ENCODE data around the gene SEC24C.
"Not testable (repeated sequence)": the region's sequence is repeated elsewhere in the genome, so short reads cannot be mapped to it uniquely, and the experiment has no call there.

SEC24C gene

GRCh38 chr10:73743905-73744663 lies at the start of gene SEC24C:
Gene SEC24C, plus strand, starts transcription at chr10:73744372. Its CDS starts 2,461 bp downstream, at chr10:73746833.
- no peak for TF ChIP-seq CTCF (IDR thresholded peaks at IDR 0.05)
- Mint-ChIP-seq H3K27ac (peak within 1 kb of the TSS; percentile 100), H3K4me3 (peak within 1 kb of the TSS; percentile 99), H3K27me3 (ENCODE audit: low read depth, poor library complexity) (no peaks in the 10 kb centered on the region), H3K36me3 (ENCODE audit: low read depth) (peaks cover 9% of the 10 kb centered on the region), H3K9me3 (no peaks in the 10 kb centered on the region), H3K4me1 (peaks cover 31% of the 10 kb centered on the region)
- DNase-seq = peak; percentile 92

- not testable (repeated sequence) for H3K27me3 Mint-ChIP-seq (ENCODE audit: low read depth, poor library complexity); H3K4me1 Mint-ChIP-seq; H3K27ac Mint-ChIP-seq; H3K4me3 Mint-ChIP-seq; H3K9me3 Mint-ChIP-seq; DNase-seq
- peaks cover 12% of the 10 kb centered on the region for H3K36me3 Mint-ChIP-seq (ENCODE audit: low read depth)
These were observed 48.9 kb upstream of the SEC24C start for GRCh38 chr10:73695302-73695701.

- not testable (repeated sequence) for H3K4me1 Mint-ChIP-seq; DNase-seq; H3K27me3 Mint-ChIP-seq (ENCODE audit: low read depth, poor library complexity); H3K36me3 Mint-ChIP-seq (ENCODE audit: low read depth); H3K9me3 Mint-ChIP-seq; H3K4me3 Mint-ChIP-seq
- peak within 1 kb of the TSS; percentile 29 for H3K27ac Mint-ChIP-seq
These were observed 46.5 kb upstream of the SEC24C start, which contains the start of gene AGAP5 for GRCh38 chr10:73697675-73698159. Gene AGAP5, minus strand, starts transcription at chr10:73698109. Its CDS starts 354 bp downstream, at chr10:73697755.

- not testable (repeated sequence) for H3K27me3 Mint-ChIP-seq (ENCODE audit: low read depth, poor library complexity); H3K36me3 Mint-ChIP-seq (ENCODE audit: low read depth); H3K4me1 Mint-ChIP-seq; H3K9me3 Mint-ChIP-seq; H3K4me3 Mint-ChIP-seq; DNase-seq
- H3K27ac Mint-ChIP-seq = peak overlapping the region; percentile 29
These were observed 45.4 kb upstream of the SEC24C start for GRCh38 chr10:73698819-73699218.

GRCh38 chr10:73703924-73704323 lies 40.2 kb upstream of the SEC24C start:
- not testable (repeated sequence) for H3K4me1 Mint-ChIP-seq; H3K27ac Mint-ChIP-seq; H3K27me3 Mint-ChIP-seq (ENCODE audit: low read depth, poor library complexity); H3K9me3 Mint-ChIP-seq; DNase-seq; H3K4me3 Mint-ChIP-seq
- H3K36me3 Mint-ChIP-seq (ENCODE audit: low read depth) = peaks cover 16% of the 10 kb centered on the region

GRCh38 chr10:73705506-73706072 lies 38.6 kb upstream of the SEC24C start:
- not testable (repeated sequence) for H3K27ac Mint-ChIP-seq; H3K4me1 Mint-ChIP-seq; DNase-seq; H3K4me3 Mint-ChIP-seq; H3K27me3 Mint-ChIP-seq (ENCODE audit: low read depth, poor library complexity); H3K9me3 Mint-ChIP-seq
- peaks cover 15% of the 10 kb centered on the region for H3K36me3 Mint-ChIP-seq (ENCODE audit: low read depth)

GRCh38 chr10:73706488-73706887 lies 37.7 kb upstream of the SEC24C start:
- H3K9me3 Mint-ChIP-seq; H3K27me3 Mint-ChIP-seq (ENCODE audit: low read depth, poor library complexity); H3K4me1 Mint-ChIP-seq; H3K4me3 Mint-ChIP-seq; DNase-seq: not testable (repeated sequence)
- H3K27ac Mint-ChIP-seq = peak overlapping the region; percentile 14
- peaks cover 15% of the 10 kb centered on the region for H3K36me3 Mint-ChIP-seq (ENCODE audit: low read depth)

GRCh38 chr10:73707628-73708027 lies 36.5 kb upstream of the SEC24C start:
- DNase-seq; H3K4me3 Mint-ChIP-seq; H3K27ac Mint-ChIP-seq; H3K4me1 Mint-ChIP-seq; H3K9me3 Mint-ChIP-seq; H3K27me3 Mint-ChIP-seq (ENCODE audit: low read depth, poor library complexity): not testable (repeated sequence)
- peaks cover 15% of the 10 kb centered on the region for H3K36me3 Mint-ChIP-seq (ENCODE audit: low read depth)

GRCh38 chr10:73708122-73708521 lies 36.0 kb upstream of the SEC24C start:
- H3K27me3 Mint-ChIP-seq (ENCODE audit: low read depth, poor library complexity); H3K27ac Mint-ChIP-seq; H3K9me3 Mint-ChIP-seq; H3K4me1 Mint-ChIP-seq; H3K4me3 Mint-ChIP-seq; DNase-seq: not testable (repeated sequence)
- H3K36me3 Mint-ChIP-seq (ENCODE audit: low read depth) = peaks cover 15% of the 10 kb centered on the region

GRCh38 chr10:73711683-73712082 lies 32.5 kb upstream of the SEC24C start:
- not testable (repeated sequence) for H3K4me1 Mint-ChIP-seq; DNase-seq; H3K9me3 Mint-ChIP-seq; H3K4me3 Mint-ChIP-seq; H3K27ac Mint-ChIP-seq; H3K36me3 Mint-ChIP-seq (ENCODE audit: low read depth); H3K27me3 Mint-ChIP-seq (ENCODE audit: low read depth, poor library complexity)

GRCh38 chr10:73713912-73714311 lies 30.3 kb upstream of the SEC24C start:
- not testable (repeated sequence) for H3K9me3 Mint-ChIP-seq; H3K27me3 Mint-ChIP-seq (ENCODE audit: low read depth, poor library complexity)
- H3K36me3 Mint-ChIP-seq (ENCODE audit: low read depth) = peaks cover 26% of the 10 kb centered on the region

GRCh38 chr10:73714483-73714882 lies 29.7 kb upstream of the SEC24C start:
- not testable (repeated sequence) for H3K27me3 Mint-ChIP-seq (ENCODE audit: low read depth, poor library complexity); H3K4me3 Mint-ChIP-seq; DNase-seq; H3K4me1 Mint-ChIP-seq; H3K27ac Mint-ChIP-seq; H3K9me3 Mint-ChIP-seq
- peaks cover 32% of the 10 kb centered on the region for H3K36me3 Mint-ChIP-seq (ENCODE audit: low read depth)

More at GRCh38 chr10:73713912-73714311, 30.3 kb upstream of the SEC24C start:
- not testable (repeated sequence) for H3K27ac Mint-ChIP-seq, DNase-seq, H3K4me3 Mint-ChIP-seq, H3K4me1 Mint-ChIP-seq

- not testable (repeated sequence) for H3K4me3 Mint-ChIP-seq; H3K27ac Mint-ChIP-seq; H3K27me3 Mint-ChIP-seq (ENCODE audit: low read depth, poor library complexity); H3K9me3 Mint-ChIP-seq; H3K4me1 Mint-ChIP-seq; DNase-seq
- peaks cover 34% of the 10 kb centered on the region for H3K36me3 Mint-ChIP-seq (ENCODE audit: low read depth)
These were observed 28.7 kb upstream of the SEC24C start for GRCh38 chr10:73715179-73716156.
